ENCODE data around the gene COL25A1. TPM values are rescaled to one million over a fixed set of nuclear protein-coding genes. Genes with fewer than 3 reads are reported as not detected.

COL25A1 gene
- total RNA-seq, 1 donor from 2014 or later: 0.35 TPM

DNA sequence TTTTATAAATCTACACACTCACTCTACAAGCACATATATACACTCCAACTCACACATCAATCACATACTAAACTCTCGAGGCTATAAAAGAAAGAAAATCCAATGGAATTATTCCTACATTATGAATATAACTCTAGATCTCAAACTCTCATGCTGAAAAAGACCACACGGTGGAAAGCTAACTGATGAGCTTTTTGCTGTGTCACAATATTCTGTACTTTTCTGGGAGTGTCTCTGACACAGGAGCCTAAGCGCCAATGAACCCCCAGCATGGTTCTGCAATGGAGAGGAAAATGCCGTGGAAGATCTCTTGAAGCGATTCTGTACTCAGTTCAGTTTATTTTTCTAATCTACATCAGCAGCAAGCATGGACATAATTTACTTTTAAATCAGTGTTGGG is 415.4 kb downstream of the COL25A1 start:
- no peak overlapping the region for H3K4me3 ChIP-seq
- no peaks in the 10 kb centered on the region for H3K36me3 ChIP-seq
- H3K9me3 ChIP-seq: no peaks in the 10 kb centered on the region
- TF ChIP-seq, protein P1, sequence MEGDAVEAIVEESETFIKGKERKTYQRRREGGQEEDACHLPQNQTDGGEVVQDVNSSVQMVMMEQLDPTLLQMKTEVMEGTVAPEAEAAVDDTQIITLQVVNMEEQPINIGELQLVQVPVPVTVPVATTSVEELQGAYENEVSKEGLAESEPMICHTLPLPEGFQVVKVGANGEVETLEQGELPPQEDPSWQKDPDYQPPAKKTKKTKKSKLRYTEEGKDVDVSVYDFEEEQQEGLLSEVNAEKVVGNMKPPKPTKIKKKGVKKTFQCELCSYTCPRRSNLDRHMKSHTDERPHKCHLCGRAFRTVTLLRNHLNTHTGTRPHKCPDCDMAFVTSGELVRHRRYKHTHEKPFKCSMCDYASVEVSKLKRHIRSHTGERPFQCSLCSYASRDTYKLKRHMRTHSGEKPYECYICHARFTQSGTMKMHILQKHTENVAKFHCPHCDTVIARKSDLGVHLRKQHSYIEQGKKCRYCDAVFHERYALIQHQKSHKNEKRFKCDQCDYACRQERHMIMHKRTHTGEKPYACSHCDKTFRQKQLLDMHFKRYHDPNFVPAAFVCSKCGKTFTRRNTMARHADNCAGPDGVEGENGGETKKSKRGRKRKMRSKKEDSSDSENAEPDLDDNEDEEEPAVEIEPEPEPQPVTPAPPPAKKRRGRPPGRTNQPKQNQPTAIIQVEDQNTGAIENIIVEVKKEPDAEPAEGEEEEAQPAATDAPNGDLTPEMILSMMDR (IDR thresholded peaks at IDR 0.05): no peak
- DNase-seq (no peak), ATAC-seq (no peak)
- intact Hi-C loops (cut with DNase I): no loop called here
- H3K27me3 ChIP-seq (ENCODE audit: low read depth): no peaks in the 10 kb centered on the region
- no peaks in the 10 kb centered on the region for H3K4me1 ChIP-seq
- H3K27ac ChIP-seq: no peak overlapping the region

DNA sequence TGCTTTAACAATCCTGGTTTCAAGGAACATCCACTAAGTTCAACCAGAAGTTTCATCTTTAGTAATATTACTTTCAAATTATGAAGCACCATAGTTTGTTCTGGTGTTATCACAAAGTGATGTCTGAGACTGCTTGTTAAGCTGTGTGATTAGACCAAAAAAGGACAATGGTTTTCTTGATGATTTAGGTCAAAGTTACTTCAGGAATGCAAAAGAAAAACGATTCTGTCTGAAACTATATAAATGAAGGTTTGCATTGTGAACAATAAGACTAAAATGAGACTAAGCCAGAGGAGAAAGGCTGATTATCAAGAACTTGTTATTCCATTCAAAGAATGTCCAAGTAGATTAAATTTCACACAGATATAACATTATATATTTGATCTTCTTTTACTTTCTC is 417.2 kb downstream of the COL25A1 start:
- TF ChIP-seq, protein P1 (IDR thresholded peaks at IDR 0.05): no peak
- intact Hi-C loops (cut with DNase I): no loop called here
- H3K4me1 ChIP-seq: no peaks in the 10 kb centered on the region

DNA sequence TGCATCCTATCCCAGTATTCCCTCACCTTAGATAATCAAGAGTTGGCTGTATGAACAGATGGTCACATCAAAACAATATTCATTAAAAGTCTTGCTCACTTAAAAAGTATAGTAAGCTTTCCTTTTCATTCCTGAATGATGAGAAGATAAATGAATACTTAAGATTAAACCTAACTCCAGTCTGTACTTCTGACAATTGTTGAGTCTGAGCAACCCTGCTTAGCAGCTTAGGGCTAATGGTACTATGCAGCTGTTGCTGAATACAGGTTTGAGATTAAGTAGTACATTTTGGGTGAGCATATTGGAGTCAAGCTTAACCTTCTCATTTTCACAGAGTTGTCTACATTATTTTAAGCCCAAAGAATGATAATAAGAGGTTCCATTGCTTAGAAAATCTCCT is 417.9 kb downstream of the COL25A1 start:
- no peak overlapping the region for H3K27ac ChIP-seq
- no peaks in the 10 kb centered on the region for H3K9me3 ChIP-seq
- TF ChIP-seq, protein P1 (IDR thresholded peaks at IDR 0.05): no peak
- H3K27me3 ChIP-seq (ENCODE audit: low read depth): no peaks in the 10 kb centered on the region
- no peaks in the 10 kb centered on the region for H3K36me3 ChIP-seq
- DNase-seq: no peak
- no peaks in the 10 kb centered on the region for H3K4me1 ChIP-seq
- no peak overlapping the region for H3K4me3 ChIP-seq
- ATAC-seq: no peak
- intact Hi-C loops (cut with DNase I): no loop called here

More for the DNA sequence above, 417.2 kb downstream of the COL25A1 start:
- no peaks in the 10 kb centered on the region for H3K36me3 ChIP-seq
- ATAC-seq (no peak), DNase-seq (no peak)
- no peak overlapping the region for H3K27ac ChIP-seq
- H3K27me3 ChIP-seq (ENCODE audit: low read depth): no peaks in the 10 kb centered on the region
- no peaks in the 10 kb centered on the region for H3K9me3 ChIP-seq
- H3K4me3 ChIP-seq: no peak overlapping the region

DNA sequence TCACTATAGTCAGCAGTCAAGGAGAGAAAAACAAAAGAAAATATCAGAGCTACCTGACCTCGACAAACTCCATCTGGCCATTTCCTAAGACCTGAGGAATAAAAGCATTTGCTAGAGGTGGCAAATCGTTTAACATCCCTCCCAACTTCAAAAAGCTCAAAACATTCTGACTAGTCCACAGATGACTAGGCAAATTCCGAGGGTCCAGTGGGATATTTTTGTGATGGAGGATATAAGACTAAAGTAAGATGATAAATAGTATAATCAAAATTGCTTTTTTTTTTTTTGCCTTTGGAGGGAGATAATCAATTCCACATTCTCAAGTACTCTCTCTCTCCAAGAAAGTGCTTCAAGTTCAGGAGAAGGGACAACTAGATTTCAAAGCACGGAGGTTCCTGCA is 420.5 kb downstream of the COL25A1 start:
- no peaks in the 10 kb centered on the region for H3K36me3 ChIP-seq
- H3K4me1 ChIP-seq: no peaks in the 10 kb centered on the region
- H3K9me3 ChIP-seq: no peaks in the 10 kb centered on the region
- intact Hi-C loops (cut with DNase I): no loop called here
- no peak overlapping the region for H3K4me3 ChIP-seq
- ATAC-seq (no peak), DNase-seq (no peak)
- H3K27ac ChIP-seq: no peak overlapping the region
- TF ChIP-seq, protein P1 (IDR thresholded peaks at IDR 0.05): no peak
- no peaks in the 10 kb centered on the region for H3K27me3 ChIP-seq (ENCODE audit: low read depth)

DNA sequence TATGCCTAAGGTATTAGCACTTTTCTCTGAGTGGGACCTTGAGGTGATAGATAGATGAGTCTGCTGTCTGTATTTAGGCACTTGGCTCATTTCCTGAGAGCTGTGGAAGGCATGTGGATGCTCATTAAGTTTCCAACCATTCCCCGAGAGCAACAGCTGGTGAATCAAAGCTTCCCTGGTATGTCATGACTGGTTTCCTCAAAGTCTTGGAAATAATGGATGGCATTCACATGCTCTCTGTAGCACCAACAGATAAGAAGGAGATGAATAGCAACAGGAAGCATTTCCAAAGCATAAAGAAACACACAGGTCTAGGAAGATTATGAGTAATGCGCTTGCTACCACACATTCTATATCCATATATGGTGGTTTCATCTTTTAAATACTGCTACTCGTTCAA is 421.3 kb downstream of the COL25A1 start:
- H3K27ac ChIP-seq: no peak overlapping the region
- intact Hi-C loops (cut with DNase I): no loop called here
- H3K27me3 ChIP-seq (ENCODE audit: low read depth): no peaks in the 10 kb centered on the region
- DNase-seq (no peak), ATAC-seq (no peak)
- no peaks in the 10 kb centered on the region for H3K36me3 ChIP-seq
- H3K4me1 ChIP-seq: no peaks in the 10 kb centered on the region
- H3K4me3 ChIP-seq: no peak overlapping the region
- TF ChIP-seq, protein P1 (IDR thresholded peaks at IDR 0.05): no peak
- no peaks in the 10 kb centered on the region for H3K9me3 ChIP-seq

DNA sequence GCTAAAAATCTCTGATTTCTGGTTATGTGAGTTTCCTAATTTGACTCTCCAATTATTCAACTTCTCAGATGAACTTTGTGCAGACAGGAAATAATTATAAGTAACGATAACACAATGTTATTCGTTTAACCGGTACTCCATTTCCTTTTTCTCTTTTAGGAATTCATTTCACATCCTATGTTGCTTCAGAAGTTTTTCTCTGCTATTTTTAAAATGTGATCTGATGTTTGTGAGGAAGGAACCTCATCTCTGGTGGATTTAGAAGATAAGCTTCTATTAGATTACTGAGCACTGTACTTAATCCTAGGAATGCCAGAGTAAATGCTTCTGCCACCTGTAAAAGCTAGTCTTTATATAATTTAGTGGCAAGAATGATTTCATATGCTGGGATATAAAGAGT is 423.7 kb downstream of the COL25A1 start:
- ATAC-seq (no peak), DNase-seq (no peak)
- intact Hi-C loops (cut with DNase I): no loop called here

More for the DNA sequence above, 423.7 kb downstream of the COL25A1 start:
- H3K4me3 ChIP-seq: no peak overlapping the region
- no peak overlapping the region for H3K27ac ChIP-seq
- TF ChIP-seq, protein P1 (IDR thresholded peaks at IDR 0.05): no peak
- no peaks in the 10 kb centered on the region for H3K9me3 ChIP-seq
- H3K27me3 ChIP-seq (ENCODE audit: low read depth): no peaks in the 10 kb centered on the region
- H3K36me3 ChIP-seq: no peaks in the 10 kb centered on the region
- H3K4me1 ChIP-seq: no peaks in the 10 kb centered on the region
